Thoracic aorta (tissue), 2 donors: Measurements from ENCODE around the gene PPARA. TPM values are rescaled to one million over a fixed set of nuclear protein-coding genes. Genes with fewer than 3 reads are reported as not detected.

ENCODE experiments used
- ATAC-seq: fragments of 150-250 bp; one replicate; pipeline ENCODE4 v1.8.0; 2017; ENCODE audit warnings: low read depth; ENCODE audit not compliant: insufficient number of reproducible peaks, low FRiP score
- DNase-seq: peaks from one replicate; pipeline ENCODE4 v3.0.0-alpha.2; 2020; ENCODE audit warnings: low spot score
- H3K27ac ChIP-seq, 2 donors: fragments of 200-600 bp; sonication (generic); 1 replicate in 1 of 2; 2 replicates in 1 of 2; pipeline ENCODE4 v1.5.1; 2016; ENCODE audit warnings: mild to moderate bottlenecking in 2 of 2, moderate library complexity in 2 of 2
- H3K27me3 ChIP-seq: fragments of 200-600 bp; sonication (generic); replicated peaks from 2 replicates; pipeline ENCODE4 v1.6.0; 2016; ENCODE audit warnings: mild to moderate bottlenecking; ENCODE audit not compliant: insufficient read depth
- H3K36me3 ChIP-seq: fragments of 200-600 bp; sonication (generic); one replicate; pipeline ENCODE4 v1.5.1; 2016
- H3K4me1 ChIP-seq, 2 donors: fragments of 200-600 bp; sonication (generic); 1 replicate in 1 of 2; 2 replicates in 1 of 2; pipeline versions ENCODE4 v1.5.1 to v1.6.0; 2016; ENCODE audit warnings: low read depth in 2 of 2, mild to moderate bottlenecking in 1 of 2; ENCODE audit not compliant: control insufficient read depth in 1 of 2
- H3K4me3 ChIP-seq: fragments of 200-600 bp; sonication (generic); 2 replicates; pipeline ENCODE4 v1.5.1; 2016; ENCODE audit warnings: mild to moderate bottlenecking
- H3K9me3 ChIP-seq: fragments of 200-600 bp; sonication (generic); 2 replicates; pipeline ENCODE4 v1.5.1; 2016
- CTCF ChIP-seq: fragments of 200-600 bp; sonication (generic); IDR thresholded peaks from one replicate; pipeline ENCODE4 v1.5.1; 2019; ENCODE audit warnings: antibody characterized with exemption
- total RNA-seq, 2 donors: library from RNA; depleted of rRNA; stranded (reverse); fragments of >200 nt; gene quantifications; one replicate each; pipeline versions ENCODE4 v1.1.0 to v1.2.3, GENCODE V29; 2016

Gene PPARA
- total RNA-seq, 2 donors from 2014 or later = 21.9 to 67.8 TPM

DNA sequence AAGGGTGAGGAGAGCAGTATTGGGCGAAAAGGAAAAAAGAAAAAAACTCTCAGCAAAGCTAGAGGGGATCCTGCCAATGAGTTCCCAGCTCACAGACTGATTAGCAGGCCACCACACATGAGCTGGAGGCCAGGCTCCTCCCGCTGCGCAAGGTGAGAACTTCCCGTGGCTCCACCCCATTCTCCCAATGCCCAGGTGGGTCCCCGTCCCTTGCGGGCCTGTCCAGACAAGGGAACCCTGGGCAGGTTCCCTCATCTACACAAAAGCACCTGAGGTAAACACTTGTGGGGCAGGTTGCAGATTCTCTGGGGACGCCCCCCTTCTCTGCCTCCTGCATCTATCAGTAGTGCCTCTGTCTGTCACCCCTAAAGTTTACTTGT is 53.3 kb downstream of the PPARA start:
- TF ChIP-seq CTCF = no peak
- H3K36me3 ChIP-seq = peaks cover 32% of the 10 kb centered on the region
- no peaks in the 10 kb centered on the region for H3K27me3 ChIP-seq
- no peak overlapping the region for H3K27ac ChIP-seq
- DNase-seq (no peak), ATAC-seq (no peak)
- H3K4me1 ChIP-seq = no peaks in the 10 kb centered on the region
- H3K9me3 ChIP-seq = peaks cover under 1% of the 10 kb centered on the region
- no peak overlapping the region for H3K4me3 ChIP-seq

- Histone ChIP-seq H3K9me3 (peaks cover 13% of the 10 kb centered on the region), H3K4me3 (no peak overlapping the region), H3K27ac (no peak overlapping the region), H3K4me1 (no peaks in the 10 kb centered on the region), H3K36me3 (peaks cover 19% of the 10 kb centered on the region), H3K27me3 (no peaks in the 10 kb centered on the region)
- TF ChIP-seq CTCF = no peak
- ATAC-seq = no peak
- DNase-seq = no peak
Observed at GRCh38 chr22:46209262-46209661, 58.9 kb downstream of the PPARA start.

GRCh38 chr22:46212195-46212594 is 61.9 kb downstream of the PPARA start:
- Histone ChIP-seq H3K36me3 (peaks cover 33% of the 10 kb centered on the region), H3K27ac (no peak overlapping the region), H3K4me3 (no peak overlapping the region), H3K9me3 (peaks cover 13% of the 10 kb centered on the region), H3K27me3 (no peaks in the 10 kb centered on the region), H3K4me1 (no peaks in the 10 kb centered on the region)
- ATAC-seq (no peak), DNase-seq (no peak)
- no peak for TF ChIP-seq CTCF

DNA sequence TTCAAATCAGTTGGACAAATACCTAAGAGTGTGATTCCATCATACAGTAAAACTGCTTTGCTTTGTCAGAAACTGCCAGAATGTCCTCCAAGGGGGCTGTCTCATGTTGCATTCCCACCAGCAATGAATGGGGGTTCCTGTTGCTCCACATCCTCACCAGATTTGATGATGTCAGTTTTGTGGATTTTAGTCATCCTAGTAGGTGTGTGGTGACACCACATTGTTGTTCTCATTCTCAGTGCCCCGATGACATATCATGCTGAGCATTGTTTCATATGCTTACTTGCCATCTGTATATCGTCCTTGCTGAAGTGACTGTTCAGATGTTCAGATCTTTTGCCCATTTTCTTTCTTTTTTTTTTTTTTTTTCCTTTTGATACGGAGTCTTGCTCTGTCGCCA is 62.7 kb downstream of the PPARA start:
- Histone ChIP-seq H3K27me3 (no peaks in the 10 kb centered on the region), H3K9me3 (peaks cover 13% of the 10 kb centered on the region), H3K4me3 (no peak overlapping the region), H3K27ac (no peak overlapping the region), H3K4me1 (no peaks in the 10 kb centered on the region), H3K36me3 (peaks cover 36% of the 10 kb centered on the region)
- no peak for TF ChIP-seq CTCF
- no peak for ATAC-seq
- DNase-seq = no peak

DNA sequence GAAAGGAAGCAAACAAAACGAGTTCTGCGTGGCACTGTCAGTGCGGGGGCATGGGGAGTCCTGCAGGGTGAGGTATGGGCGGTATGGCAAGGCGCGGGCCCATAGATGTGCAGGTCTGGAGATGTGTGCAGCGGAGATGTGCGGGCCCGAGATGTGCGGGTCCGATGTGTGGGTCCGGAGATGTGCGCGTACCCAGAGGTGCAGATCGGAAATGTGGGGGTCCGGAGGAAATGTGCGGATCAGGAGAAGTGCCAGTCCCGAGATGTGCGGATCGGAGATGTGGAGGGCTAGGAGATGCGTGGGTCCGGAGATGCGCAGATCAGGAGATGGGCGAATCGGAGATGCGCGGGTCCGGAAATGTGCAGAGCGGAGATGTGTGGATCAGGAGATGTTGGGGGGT is 63.8 kb downstream of the PPARA start:
- TF ChIP-seq CTCF = no peak
- H3K4me3 ChIP-seq = no peak overlapping the region
- no peaks in the 10 kb centered on the region for H3K4me1 ChIP-seq
- peaks cover 7% of the 10 kb centered on the region for H3K9me3 ChIP-seq
- DNase-seq = no peak
- ATAC-seq = no peak
- no peak overlapping the region for H3K27ac ChIP-seq
- H3K27me3 ChIP-seq = no peaks in the 10 kb centered on the region
- H3K36me3 ChIP-seq = peaks cover 40% of the 10 kb centered on the region
